Activated B cell treated with CpG ODN at 0.5 μM for 24 hours (primary cell): Measurements from ENCODE around the gene KIF25. TPM values are rescaled to one million over a fixed set of nuclear protein-coding genes. Genes with fewer than 3 reads are reported as not detected.

Experiments
- ATAC-seq: fragments of 200-7000 bp; cut with Tn5 transposase; one replicate; pipeline ENCODE4 v1.10.0; 2021; ENCODE audit warnings: low read depth, mild to moderate bottlenecking, moderate library complexity
- CTCF ChIA-PET: fragments of 350-600 bp; sonication (Branson Sonifier 250); formaldehyde crosslinking; loops from one replicate; lab custom pipeline; 2021; ENCODE audit warnings: antibody characterized with exemption; lab: Charles Lee
- POLR2A ChIA-PET: fragments of 350-600 bp; sonication (Branson Sonifier 250); formaldehyde crosslinking; loops from one replicate; lab custom pipeline; 2021; ENCODE audit warnings: antibody characterized with exemption; lab: Charles Lee
- DNase-seq: peaks from one replicate; pipeline ENCODE4 v3.0.0; 2022
- H3K27ac Mint-ChIP-seq: one replicate; pipeline ENCODE4 v1.8.0; 2020; ENCODE audit warnings: mixed read lengths
- H3K27me3 Mint-ChIP-seq: one replicate; pipeline ENCODE4 v1.8.0; 2021; ENCODE audit warnings: mixed read lengths
- H3K36me3 Mint-ChIP-seq: one replicate; pipeline ENCODE4 v1.8.0; 2021; ENCODE audit warnings: low read depth, mixed read lengths
- H3K4me1 Mint-ChIP-seq: one replicate; pipeline ENCODE4 v1.8.0; 2021; ENCODE audit warnings: mixed read lengths
- H3K4me3 Mint-ChIP-seq: one replicate; pipeline ENCODE4 v1.8.0; 2020; ENCODE audit warnings: mild to moderate bottlenecking, mixed read lengths
- H3K9me3 Mint-ChIP-seq: one replicate; pipeline ENCODE4 v1.8.0; 2020; ENCODE audit warnings: mixed read lengths
- CTCF ChIP-seq: fragments of 200-600 bp; IDR thresholded peaks from one replicate; pipeline ENCODE4 v1.8.0; 2022; ENCODE audit warnings: antibody characterized with exemption, mild to moderate bottlenecking
- intact Hi-C: fragments of 100-400 bp; cut with micrococcal nuclease; formaldehyde crosslinking; loops from one replicate; pipeline ENCODE4 v1.15.1; 2024
- total RNA-seq: library from RNA; stranded (reverse); gene quantifications from 2 replicates; pipeline ENCODE4 v1.2.3, GENCODE V29; 2022

Gene KIF25
- total RNA-seq, 1 donor from 2014 or later, result not detected

- no peaks in the 10 kb centered on the region for H3K4me1 Mint-ChIP-seq
- DNase-seq (no peak), ATAC-seq (no peak)
- ChIA-PET CTCF (no interaction called here), POLR2A (no interaction called here)
- H3K27me3 Mint-ChIP-seq, result no peaks in the 10 kb centered on the region
- H3K27ac Mint-ChIP-seq, result no peak overlapping the region
- TF ChIP-seq CTCF, result no peak
- H3K9me3 Mint-ChIP-seq, result peaks cover 8% of the 10 kb centered on the region
- H3K4me3 Mint-ChIP-seq, result no peak overlapping the region
- intact Hi-C loops, result no loop called here
- H3K36me3 Mint-ChIP-seq, result no peaks in the 10 kb centered on the region
These were observed 21.2 kb downstream of the KIF25 start for GRCh38 chr6:168018664-168019063.

- POLR2A ChIA-PET, result no interaction called here
- no peak overlapping the region for H3K27ac Mint-ChIP-seq
- H3K27me3 Mint-ChIP-seq, result no peaks in the 10 kb centered on the region
These were observed 22.8 kb downstream of the KIF25 start for GRCh38 chr6:168020242-168020641.

GRCh38 chr6:168021581-168021980 lies 24.1 kb downstream of the KIF25 start:
- TF ChIP-seq CTCF, result no peak
- ChIA-PET CTCF (no interaction called here), POLR2A (no interaction called here)
- ATAC-seq (no peak), DNase-seq (no peak)
- no peaks in the 10 kb centered on the region for H3K36me3 Mint-ChIP-seq
- no peaks in the 10 kb centered on the region for H3K27me3 Mint-ChIP-seq
- H3K4me3 Mint-ChIP-seq, result no peak overlapping the region
- H3K4me1 Mint-ChIP-seq, result no peaks in the 10 kb centered on the region
- no peak overlapping the region for H3K27ac Mint-ChIP-seq
- intact Hi-C loops, result no loop called here
- H3K9me3 Mint-ChIP-seq, result peaks cover 5% of the 10 kb centered on the region

More at GRCh38 chr6:168020242-168020641, 22.8 kb downstream of the KIF25 start:
- H3K4me3 Mint-ChIP-seq, result no peak overlapping the region
- no peaks in the 10 kb centered on the region for H3K36me3 Mint-ChIP-seq
- ATAC-seq, result no peak
- intact Hi-C loops, result no loop called here
- H3K9me3 Mint-ChIP-seq, result peaks cover 7% of the 10 kb centered on the region
- CTCF ChIA-PET, result no interaction called here
- TF ChIP-seq CTCF, result no peak
- no peaks in the 10 kb centered on the region for H3K4me1 Mint-ChIP-seq
- DNase-seq, result no peak

- Mint-ChIP-seq H3K9me3 (peaks cover 5% of the 10 kb centered on the region), H3K27me3 (no peaks in the 10 kb centered on the region), H3K27ac (no peak overlapping the region), H3K4me1 (no peaks in the 10 kb centered on the region), H3K4me3 (no peak overlapping the region), H3K36me3 (no peaks in the 10 kb centered on the region)
- ChIA-PET CTCF (no interaction called here), POLR2A (no interaction called here)
- no peak for TF ChIP-seq CTCF
- ATAC-seq (no peak), DNase-seq (no peak)
- intact Hi-C loops, result no loop called here
These were observed 25.2 kb downstream of the KIF25 start for GRCh38 chr6:168022488-168023321.

DNA sequence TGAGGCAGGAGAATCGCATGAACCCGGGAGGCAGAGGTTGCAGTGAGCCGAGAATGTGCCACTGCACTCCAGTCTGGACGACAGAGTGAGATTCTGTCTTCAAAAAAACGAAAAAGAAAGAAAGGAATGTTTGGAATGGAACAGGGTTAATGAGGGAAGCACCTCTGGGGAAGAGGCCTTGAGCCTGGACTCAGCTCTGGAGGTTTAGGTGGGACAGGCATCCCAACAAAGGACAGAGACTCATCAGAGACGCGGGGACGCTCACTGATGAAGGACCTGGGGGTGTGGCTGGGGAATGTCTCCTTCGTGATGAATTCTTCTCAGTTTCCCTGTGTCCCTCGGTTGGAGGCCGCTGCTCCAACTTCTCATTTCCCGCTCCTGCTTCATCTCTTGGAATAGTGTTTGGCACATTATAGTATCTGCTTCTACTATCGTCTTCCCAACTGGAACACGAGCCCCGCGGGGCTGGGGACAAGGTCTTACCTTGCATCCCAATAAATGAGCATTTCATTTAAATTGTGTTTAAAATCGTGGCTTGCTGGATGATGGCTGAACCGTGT lies 27.6 kb downstream of the KIF25 start:
- Mint-ChIP-seq H3K27ac (no peak overlapping the region), H3K4me3 (no peak overlapping the region), H3K27me3 (peaks cover 3% of the 10 kb centered on the region), H3K9me3 (no peaks in the 10 kb centered on the region), H3K36me3 (no peaks in the 10 kb centered on the region), H3K4me1 (no peaks in the 10 kb centered on the region)
- POLR2A ChIA-PET, result no interaction called here
- intact Hi-C loops, result no loop called here
- DNase-seq (no peak), ATAC-seq (no peak)
- CTCF ChIA-PET, result no interaction called here
- no peak for TF ChIP-seq CTCF
